ENCODE results near the gene POU2AF2. TPM values are rescaled to one million over a fixed set of nuclear protein-coding genes. Genes with fewer than 3 reads are reported as not detected.
A peak's percentile ranks its signal among the peaks of the same experiment; 100 is the strongest.

Gene POU2AF2
- total and polyA plus RNA-seq, 4 donors: not detected

GRCh38 chr11:111269146-111269868, 23.8 kb downstream of the POU2AF2 start:
- H3K27ac ChIP-seq (ENCODE audit: low read depth in 1 of 2, low read length in 2 of 2): no peak overlapping the region
- H3K4me3 ChIP-seq (ENCODE audit: low read depth in 1 of 3, low read length in 3 of 3): no peak overlapping the region
- no peaks in the 10 kb centered on the region for H3K36me3 ChIP-seq (ENCODE audit: control insufficient read depth in 4 of 4, insufficient read depth in 3 of 4, low read depth in 1 of 4, low read length in 3 of 4)
- no peak overlapping the region for H3K9ac ChIP-seq (ENCODE audit: low read depth in 1 of 2, low read length in 2 of 2)
- WGBS: 42% methylated on average over 5 of the region's 5 CpGs
- H3K9me3 ChIP-seq (ENCODE audit: control insufficient read depth in 4 of 4, low read length in 3 of 4): no peaks in the 10 kb centered on the region
- H3K4me1 ChIP-seq (ENCODE audit: control insufficient read depth in 4 of 4, insufficient read depth in 4 of 4, low read length in 3 of 4): peaks cover 0 to 7% (median 3%) of the 10 kb centered on the region in 4 donors
- no peaks in the 10 kb centered on the region for H3K27me3 ChIP-seq (ENCODE audit: control insufficient read depth in 4 of 4, insufficient read depth in 4 of 4, low read length in 3 of 4)
- TF ChIP-seq HNF4A (conservative IDR thresholded peaks at IDR 0.05) (peak; percentile 65 to 87), JUND (IDR thresholded peaks at IDR 0.05) (no peak), RXRA (IDR thresholded peaks at IDR 0.05) (peak in 1 of 2 donors; percentile 13), RAD21 (IDR thresholded peaks at IDR 0.05) (peak in 1 of 2 donors; percentile 25), TAF1 (conservative IDR thresholded peaks at IDR 0.05) (no peak), SP1 (IDR thresholded peaks at IDR 0.05) (peak; percentile 64), HNF4G (IDR thresholded peaks at IDR 0.05) (peak; percentile 61)
- TF ChIP-seq, protein P1, sequence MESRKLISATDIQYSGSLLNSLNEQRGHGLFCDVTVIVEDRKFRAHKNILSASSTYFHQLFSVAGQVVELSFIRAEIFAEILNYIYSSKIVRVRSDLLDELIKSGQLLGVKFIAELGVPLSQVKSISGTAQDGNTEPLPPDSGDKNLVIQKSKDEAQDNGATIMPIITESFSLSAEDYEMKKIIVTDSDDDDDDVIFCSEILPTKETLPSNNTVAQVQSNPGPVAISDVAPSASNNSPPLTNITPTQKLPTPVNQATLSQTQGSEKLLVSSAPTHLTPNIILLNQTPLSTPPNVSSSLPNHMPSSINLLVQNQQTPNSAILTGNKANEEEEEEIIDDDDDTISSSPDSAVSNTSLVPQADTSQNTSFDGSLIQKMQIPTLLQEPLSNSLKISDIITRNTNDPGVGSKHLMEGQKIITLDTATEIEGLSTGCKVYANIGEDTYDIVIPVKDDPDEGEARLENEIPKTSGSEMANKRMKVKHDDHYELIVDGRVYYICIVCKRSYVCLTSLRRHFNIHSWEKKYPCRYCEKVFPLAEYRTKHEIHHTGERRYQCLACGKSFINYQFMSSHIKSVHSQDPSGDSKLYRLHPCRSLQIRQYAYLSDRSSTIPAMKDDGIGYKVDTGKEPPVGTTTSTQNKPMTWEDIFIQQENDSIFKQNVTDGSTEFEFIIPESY (IDR thresholded peaks at IDR 0.05): no peak
- DNase-seq (ENCODE audit: low spot score): no peak

DNA sequence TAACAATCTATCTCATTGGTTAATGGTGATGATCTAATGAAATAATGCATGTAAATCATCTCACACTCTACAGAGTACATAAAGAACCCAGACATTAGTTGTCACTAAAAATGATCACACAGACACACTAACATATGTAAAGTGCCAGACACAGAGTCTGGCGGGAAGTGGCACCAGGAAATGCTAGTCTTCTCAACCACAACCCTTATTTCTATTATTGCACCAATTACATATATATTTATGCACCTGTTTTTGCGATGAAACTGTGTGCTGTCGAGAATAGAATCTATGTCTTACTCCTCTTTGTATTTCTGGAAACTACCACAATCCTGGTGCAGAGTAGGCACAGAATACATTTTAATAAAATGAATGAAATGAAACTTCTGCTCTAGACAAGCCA, 26.9 kb downstream of the POU2AF2 start:
- no peak for DNase-seq (ENCODE audit: low spot score)
- H3K9me3 ChIP-seq (ENCODE audit: control insufficient read depth in 4 of 4, low read length in 3 of 4): no peaks in the 10 kb centered on the region
- no peaks in the 10 kb centered on the region for H3K36me3 ChIP-seq (ENCODE audit: control insufficient read depth in 4 of 4, insufficient read depth in 3 of 4, low read depth in 1 of 4, low read length in 3 of 4)
- H3K27ac ChIP-seq (ENCODE audit: low read depth in 1 of 2, low read length in 2 of 2): no peak overlapping the region
- H3K9ac ChIP-seq (ENCODE audit: low read depth in 1 of 2, low read length in 2 of 2): no peak overlapping the region
- H3K4me1 ChIP-seq (ENCODE audit: control insufficient read depth in 4 of 4, insufficient read depth in 4 of 4, low read length in 3 of 4): peaks cover 0 to 7% (median 3%) of the 10 kb centered on the region in 4 donors
- no peak for TF ChIP-seq EGR1 (IDR thresholded peaks at IDR 0.05; ENCODE audit: low read depth in 2 of 2)
- 87% methylated on average over 3 of the region's 3 CpGs for WGBS
- no peaks in the 10 kb centered on the region for H3K27me3 ChIP-seq (ENCODE audit: control insufficient read depth in 4 of 4, insufficient read depth in 4 of 4, low read length in 3 of 4)
- H3K4me3 ChIP-seq (ENCODE audit: low read depth in 1 of 3, low read length in 3 of 3): no peak overlapping the region

- H3K9me3 ChIP-seq (ENCODE audit: control insufficient read depth in 4 of 4, low read length in 3 of 4): no peaks in the 10 kb centered on the region
- no peak overlapping the region for H3K4me3 ChIP-seq (ENCODE audit: low read depth in 1 of 3, low read length in 3 of 3)
- 59% methylated on average over 3 of the region's 3 CpGs for WGBS
- H3K27ac ChIP-seq (ENCODE audit: low read depth in 1 of 2, low read length in 2 of 2): no peak overlapping the region
- DNase-seq (ENCODE audit: low spot score): no peak
- no peaks in the 10 kb centered on the region for H3K36me3 ChIP-seq (ENCODE audit: control insufficient read depth in 4 of 4, insufficient read depth in 3 of 4, low read depth in 1 of 4, low read length in 3 of 4)
- H3K4me1 ChIP-seq (ENCODE audit: control insufficient read depth in 4 of 4, insufficient read depth in 4 of 4, low read length in 3 of 4): no peaks in the 10 kb centered on the region
- TF ChIP-seq NR2F2 (IDR thresholded peaks at IDR 0.05) (no peak), JUND (IDR thresholded peaks at IDR 0.05) (no peak), RXRA (IDR thresholded peaks at IDR 0.05) (no peak), FOXA1 (IDR thresholded peaks at IDR 0.05) (no peak), RAD21 (IDR thresholded peaks at IDR 0.05) (no peak), CTCF (IDR thresholded peaks at IDR 0.05; ENCODE audit: low read depth, low read length, missing input control) (no peak), GABPA (IDR thresholded peaks at IDR 0.05 in 1 of 2, conservative IDR thresholded peaks at IDR 0.05 in 1 of 2) (no peak), FOXA2 (IDR thresholded peaks at IDR 0.05) (no peak), ATF3 (IDR thresholded peaks at IDR 0.05) (no peak), EGR1 (IDR thresholded peaks at IDR 0.05; ENCODE audit: low read depth in 2 of 2) (no peak), SP1 (IDR thresholded peaks at IDR 0.05) (no peak)
- TF ChIP-seq, protein P1 (IDR thresholded peaks at IDR 0.05): no peak
- no peaks in the 10 kb centered on the region for H3K27me3 ChIP-seq (ENCODE audit: control insufficient read depth in 4 of 4, insufficient read depth in 4 of 4, low read length in 3 of 4)
- H3K9ac ChIP-seq (ENCODE audit: low read depth in 1 of 2, low read length in 2 of 2): no peak overlapping the region
Observed at GRCh38 chr11:111282562-111283075, 37.1 kb downstream of the POU2AF2 start.
